ENCODE data around the gene FAIM2. TPM values are rescaled to one million over a fixed set of nuclear protein-coding genes. Genes with fewer than 3 reads are reported as not detected.

Gene FAIM2
- total and polyA plus RNA-seq, 9 of the 15 experiments (the other 6 are each of a cell fraction or from before 2014, with no cell fraction given) = 0.01 to 0.10 TPM; not detected in 7

GRCh38 chr12:49950273-49951251, 46.9 kb upstream of the FAIM2 start, which contains the start of gene AQP2:
Gene AQP2 (plus strand): TSS chr12:49950737. CDS start chr12:49950831, 94 bp downstream.
- Histone ChIP-seq H3K9me1 (ENCODE audit: control insufficient read depth, insufficient read depth, low read length) (no peaks in the 10 kb centered on the region), H3K4me2 (ENCODE audit: insufficient read depth, low read length) (no peak within 1 kb of the TSS), H3K79me2 (ENCODE audit: control insufficient read depth, insufficient read depth, low read length) (no peaks in the 10 kb centered on the region), H3K9me3 (replicated peaks; ENCODE audit: control insufficient read depth, insufficient read depth, low read depth, low read length) (no peaks in the 10 kb centered on the region), H3K27ac (ENCODE audit: extremely low read depth, low read depth, low read length) (no peak within 1 kb of the TSS), H3K4me3 (no peak within 1 kb of the TSS), H3K9ac (ENCODE audit: insufficient read depth in 1 of 2, low read depth in 2 of 2, low read length in 2 of 2) (peak within 1 kb of the TSS in 1 of 2 experiments; percentile 48; a peak in 2 of 4 replicates), H4K20me1 (replicated peaks; ENCODE audit: control insufficient read depth, insufficient read depth, low read length) (no peaks in the 10 kb centered on the region), H2AFZ (ENCODE audit: low read depth, low read length) (0 out of 2 replicates have a peak within 1 kb of the TSS, but pooled peaks have one; percentile 9), H3K36me3 (ENCODE audit: control insufficient read depth, insufficient read depth, low read length) (no peaks in the 10 kb centered on the region), H3K27me3 (ENCODE audit: control insufficient read depth in 2 of 2, insufficient read depth in 2 of 2, low read length in 2 of 2) (peaks cover 7 to 25% of the 10 kb centered on the region in 2 experiments; a peak in 3 of 5 replicates), H3K4me1 (replicated peaks in 1 of 2; ENCODE audit: control insufficient read depth in 2 of 2, insufficient read depth in 2 of 2, low read length in 2 of 2) (peaks cover 5 to 26% of the 10 kb centered on the region in 2 experiments; a peak in 4 of 5 replicates)
- in situ Hi-C loops (cut with MboI) = no loop called here
- 39% methylated on average over 31 of the region's 32 CpGs for WGBS (ENCODE audit: insufficient coverage, low coverage, missing lambda C conversion rate)
- intact Hi-C loops (cut with micrococcal nuclease) = no loop called here
- DNase-seq (ENCODE audit: extremely low read depth in 1 of 4, low spot score in 3 of 4) (no peak), ATAC-seq (no peak), FAIRE-seq (no peak)
- no TSS peak for BruUV-seq (replicated peaks)
- POLR2A ChIA-PET = interaction anchor here (0.6 to 1.8 kb wide), 5 partner anchors 8 to 208 kb away, joined by 3 to 5 read pairs (median 3); no protein-coding TSS in a partner anchor
- peak; percentile 55; the same call in 1 of the 2 replicates for TF ChIP-seq TFAP4 (CRISPR knock-in tag; IDR thresholded peaks at IDR 0.05; ENCODE audit: borderline replicate concordance)
- TF ChIP-seq VEZF1 (CRISPR knock-in tag; IDR thresholded peaks at IDR 0.05) = peak; percentile 40; the same call in 1 of the 2 replicates
- no peak for TF ChIP-seq PCBP2 (IDR thresholded peaks at IDR 0.05; ENCODE audit: low read depth, low read length, poor library complexity, severe bottlenecking)
- peak; percentile 43; the same call in 1 of the 2 replicates for TF ChIP-seq RFX1 (IDR thresholded peaks at IDR 0.05)
- CTCF ChIA-PET (ENCODE audit: low intra/inter-chr PET ratio) = no interaction called here
